ENCODE data around the gene TNP2.

- TF ChIP-seq CTCF (conservative IDR thresholded peaks at IDR 0.05) (no peak), ZFX (IDR thresholded peaks at IDR 0.05) (no peak)
Observed at GRCh38 chr16:11276896-11277593, 7.9 kb upstream of the TNP2 start.
